NCI-H1105 (cell line): Measurements from ENCODE around the gene ITPR2.
"Not testable (repeated sequence)": the region's sequence is repeated elsewhere in the genome, so short reads cannot be mapped to it uniquely, and the experiment has no call there.

Experiments used
- DNase-seq: peaks from one replicate; lab custom pipeline; 2025; lab: John Stamatoyannopoulos, UW

Gene ITPR2

GRCh38 chr12:26729137-26729671, 103.8 kb downstream of the ITPR2 start:
- not testable (repeated sequence) for DNase-seq

- DNase-seq, result no peak
Observed at GRCh38 chr12:26728205-26729050, 104.6 kb downstream of the ITPR2 start.

- DNase-seq, result no peak
Observed at GRCh38 chr12:26727482-26728204, 105.4 kb downstream of the ITPR2 start.

- DNase-seq, result no peak
Observed at GRCh38 chr12:26726956-26727355, 106.0 kb downstream of the ITPR2 start.

- no peak for DNase-seq
Observed at GRCh38 chr12:26725276-26725916, 107.6 kb downstream of the ITPR2 start.

GRCh38 chr12:26724309-26724702, 108.7 kb downstream of the ITPR2 start:
- no peak for DNase-seq

GRCh38 chr12:26723379-26724308, 109.3 kb downstream of the ITPR2 start:
- DNase-seq, result no peak

GRCh38 chr12:26721800-26722199, 111.2 kb downstream of the ITPR2 start:
- peak; percentile 39 for DNase-seq

- DNase-seq, result no peak
Observed at GRCh38 chr12:26719852-26720251, 113.1 kb downstream of the ITPR2 start.

- DNase-seq, result no peak
Observed at GRCh38 chr12:26717757-26718156, 115.2 kb downstream of the ITPR2 start.

- DNase-seq, result no peak
Observed at GRCh38 chr12:26715232-26715631, 117.8 kb downstream of the ITPR2 start.

GRCh38 chr12:26713885-26714383, 119.1 kb downstream of the ITPR2 start:
- no peak for DNase-seq

GRCh38 chr12:26712892-26713291, 120.1 kb downstream of the ITPR2 start:
- DNase-seq, result no peak

GRCh38 chr12:26711569-26711968, 121.4 kb downstream of the ITPR2 start:
- no peak for DNase-seq

GRCh38 chr12:26711072-26711471, 121.9 kb downstream of the ITPR2 start:
- DNase-seq, result no peak

GRCh38 chr12:26705851-26706250, 127.1 kb downstream of the ITPR2 start:
- no peak for DNase-seq

- no peak for DNase-seq
Observed at GRCh38 chr12:26704684-26705460, 128.1 kb downstream of the ITPR2 start.

GRCh38 chr12:26704214-26704613, 128.8 kb downstream of the ITPR2 start:
- no peak for DNase-seq

- DNase-seq, result no peak
Observed at GRCh38 chr12:26702741-26703140, 130.3 kb downstream of the ITPR2 start.

- DNase-seq, result peak; percentile 69
Observed at GRCh38 chr12:26701604-26702215, 131.3 kb downstream of the ITPR2 start.
